Measurements from ENCODE around the gene LRRC23. TPM values are rescaled to one million over a fixed set of nuclear protein-coding genes. Genes with fewer than 3 reads are reported as not detected.

LRRC23 gene
- polyA plus RNA-seq, 10 donors, result 8.4 to 11.7 (median 10.2) TPM

DNA sequence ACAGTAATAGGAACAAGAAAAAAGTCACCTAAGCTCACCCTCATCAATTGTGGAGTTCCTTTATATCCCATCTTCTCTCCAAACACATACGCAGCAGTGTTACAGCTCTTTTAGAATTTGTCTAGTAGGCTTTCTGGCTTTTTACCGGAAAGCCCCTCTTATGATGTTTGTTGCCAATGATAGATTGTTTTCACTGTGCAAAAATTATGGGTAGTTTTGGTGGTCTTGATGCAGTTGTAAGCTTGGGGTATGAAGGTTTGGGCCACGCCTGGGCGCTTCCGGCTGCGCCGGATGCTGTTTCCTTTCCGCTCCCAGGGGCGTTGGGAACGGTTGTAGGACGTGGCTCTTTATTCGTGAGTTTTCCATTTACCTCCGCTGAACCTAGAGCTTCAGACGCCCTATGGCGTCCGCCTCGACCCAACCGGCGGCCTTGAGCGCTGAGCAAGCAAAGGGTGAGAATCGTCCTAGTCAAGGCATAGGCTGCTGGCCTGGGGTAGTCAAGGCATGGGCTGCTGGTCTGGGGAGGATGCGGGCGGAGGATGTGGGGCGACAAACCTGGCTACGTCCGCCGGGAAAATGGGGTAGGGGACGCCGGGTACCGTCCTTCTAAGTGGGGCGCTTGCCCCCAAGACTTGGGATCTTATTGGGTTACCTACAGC, 39.2 kb downstream of the LRRC23 start, which contains the start of the genes C12orf57 and RNU7-1:
Gene C12orf57, plus strand, starts transcription at position 301 of the 659 bp plus-strand sequence. Its CDS starts 100 bp downstream, at position 401.
Gene RNU7-1, plus strand, starts transcription at position 95 of the 659 bp plus-strand sequence.
- DNase-seq, result peak; percentile 94 to 95 (median 94)

DNA sequence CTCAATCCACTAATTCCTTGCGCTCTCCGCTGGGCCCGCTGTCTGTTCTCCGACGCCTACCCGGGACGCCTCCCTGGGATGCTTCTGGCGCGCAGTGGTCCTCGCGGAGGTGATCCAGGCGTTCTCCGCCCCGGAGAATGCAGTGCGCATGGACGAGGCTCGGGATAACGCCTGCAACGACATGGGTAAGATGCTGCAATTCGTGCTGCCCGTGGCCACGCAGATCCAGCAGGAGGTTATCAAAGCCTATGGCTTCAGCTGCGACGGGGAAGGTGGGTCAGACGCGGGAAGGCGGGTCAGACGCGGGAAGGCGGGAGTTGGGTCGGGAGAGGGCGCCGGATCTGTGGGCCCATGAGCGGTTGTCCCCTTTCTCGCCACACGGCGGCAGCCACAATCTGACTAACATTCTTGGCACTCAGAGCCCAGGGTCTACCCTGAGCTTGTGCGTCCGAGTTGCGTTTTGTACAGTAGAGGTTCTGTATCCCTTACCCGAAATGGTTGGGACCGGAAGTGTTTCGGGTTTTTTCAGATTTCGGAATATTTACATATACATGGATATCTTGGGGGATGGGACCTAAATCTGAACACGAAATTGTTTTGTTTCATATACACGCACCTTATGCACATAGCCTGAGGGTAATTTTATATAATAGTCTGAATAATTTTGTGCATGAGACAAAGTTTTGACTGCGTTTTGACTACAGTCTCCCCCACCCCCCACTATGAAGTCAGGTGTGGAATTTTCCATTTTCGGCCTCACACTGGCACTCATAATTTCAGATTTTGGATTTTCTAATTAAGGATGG, 40.0 kb downstream of the LRRC23 start:
- DNase-seq, result peak; percentile 93 to 97 (median 94)

DNA sequence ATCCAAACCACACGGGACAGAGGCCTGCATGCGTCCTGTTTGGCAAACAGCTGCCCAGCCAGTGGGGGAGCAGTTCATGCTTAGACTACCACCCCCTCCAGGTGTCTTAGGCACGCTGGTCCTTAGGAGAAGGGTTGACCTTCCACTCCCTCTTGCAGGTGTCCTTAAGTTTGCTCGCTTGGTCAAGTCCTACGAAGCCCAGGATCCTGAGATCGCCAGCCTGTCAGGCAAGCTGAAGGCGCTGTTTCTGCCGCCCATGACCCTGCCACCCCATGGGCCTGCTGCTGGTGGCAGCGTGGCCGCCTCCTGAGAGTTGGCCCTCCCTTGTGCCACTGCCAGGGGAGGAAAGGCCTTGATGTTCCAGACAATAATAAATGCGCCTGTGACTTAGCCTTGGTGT, 41.0 kb downstream of the LRRC23 start:
- no peak for DNase-seq

DNA sequence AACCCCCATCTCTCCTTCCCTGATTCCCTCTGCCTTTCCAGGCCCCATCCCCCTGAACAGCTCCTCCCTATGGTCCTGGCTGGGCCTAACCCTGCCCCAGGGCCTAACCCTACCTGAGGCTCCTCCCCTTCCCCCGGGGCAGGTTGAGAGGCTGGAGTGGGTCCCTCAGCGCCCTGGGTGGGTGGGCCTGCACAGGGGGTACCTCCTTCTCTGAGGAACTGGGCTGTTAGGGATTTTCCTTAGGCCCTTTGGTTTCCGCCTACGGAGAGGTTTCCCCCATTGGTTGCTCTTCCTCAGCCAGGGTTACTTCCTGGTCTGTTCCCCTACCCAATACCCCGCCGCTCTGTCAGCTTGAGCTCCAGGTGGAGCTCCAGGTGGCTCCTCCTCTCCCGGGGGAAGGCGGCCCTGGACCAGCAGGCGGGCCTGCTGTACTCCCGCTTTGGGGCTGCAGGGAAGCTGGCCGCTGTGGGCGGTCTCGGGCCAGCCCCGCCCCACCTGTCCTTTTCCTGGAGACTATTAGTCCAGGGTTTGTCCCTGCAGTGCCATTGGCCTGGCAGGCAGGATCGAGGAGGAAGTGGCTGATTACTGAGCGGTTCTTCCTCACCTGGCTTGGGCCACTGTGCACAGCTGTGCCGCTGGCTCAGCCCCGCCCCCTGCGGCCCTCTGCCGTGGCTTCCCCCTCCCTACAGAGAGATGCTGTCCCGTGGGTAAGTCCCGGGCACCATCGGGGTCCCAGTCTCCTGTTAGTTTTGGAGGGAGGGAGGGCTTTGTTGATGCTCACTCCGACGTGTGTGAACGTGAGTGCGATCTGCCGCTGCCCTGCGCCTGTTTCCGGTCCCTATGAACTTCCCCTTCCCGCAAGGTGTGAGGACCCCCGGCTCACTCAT, 41.7 kb downstream of the LRRC23 start:
- DNase-seq, result no peak

DNA sequence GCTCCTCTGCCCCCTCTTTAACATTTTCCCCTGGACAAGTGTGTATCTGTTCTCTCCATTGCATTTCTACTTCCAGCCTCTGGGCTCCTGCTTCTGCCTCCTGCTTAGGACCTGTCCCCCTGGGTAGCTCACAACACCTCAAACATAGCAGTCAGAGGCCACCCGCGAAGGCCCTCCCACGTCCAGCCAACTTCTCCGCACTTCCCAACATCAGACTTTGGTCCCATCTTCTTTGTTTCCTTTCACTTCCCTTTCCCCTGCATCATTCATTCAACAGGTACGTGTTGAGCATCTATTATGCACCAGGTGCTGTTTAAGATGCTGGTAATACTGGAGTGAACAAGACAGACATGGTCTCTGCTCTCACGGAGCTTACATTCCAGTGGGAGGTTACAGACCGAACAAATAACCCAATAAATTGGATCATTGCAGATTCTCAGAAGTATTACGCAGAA, 42.3 kb downstream of the LRRC23 start:
- no peak for DNase-seq

DNA sequence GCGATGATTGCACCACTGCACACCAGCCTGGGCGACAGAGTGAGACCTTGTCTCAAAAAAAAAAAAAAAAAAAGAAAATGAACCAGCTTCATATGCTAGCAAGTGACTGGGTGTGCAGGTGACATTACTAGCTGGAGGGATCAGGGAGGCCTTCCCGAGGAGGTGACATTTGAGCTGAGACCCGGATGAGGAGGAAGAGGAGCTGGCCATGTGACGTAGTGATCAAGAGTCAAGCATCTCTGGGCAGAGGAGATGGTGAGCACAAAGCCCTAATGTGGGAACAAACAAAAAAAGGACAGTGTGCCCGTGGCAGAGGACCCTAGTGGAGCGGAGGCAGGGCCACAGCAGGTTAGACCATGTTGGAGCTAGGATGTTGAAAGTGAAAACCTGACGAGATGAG, 43.0 kb downstream of the LRRC23 start:
- DNase-seq, result no peak

DNA sequence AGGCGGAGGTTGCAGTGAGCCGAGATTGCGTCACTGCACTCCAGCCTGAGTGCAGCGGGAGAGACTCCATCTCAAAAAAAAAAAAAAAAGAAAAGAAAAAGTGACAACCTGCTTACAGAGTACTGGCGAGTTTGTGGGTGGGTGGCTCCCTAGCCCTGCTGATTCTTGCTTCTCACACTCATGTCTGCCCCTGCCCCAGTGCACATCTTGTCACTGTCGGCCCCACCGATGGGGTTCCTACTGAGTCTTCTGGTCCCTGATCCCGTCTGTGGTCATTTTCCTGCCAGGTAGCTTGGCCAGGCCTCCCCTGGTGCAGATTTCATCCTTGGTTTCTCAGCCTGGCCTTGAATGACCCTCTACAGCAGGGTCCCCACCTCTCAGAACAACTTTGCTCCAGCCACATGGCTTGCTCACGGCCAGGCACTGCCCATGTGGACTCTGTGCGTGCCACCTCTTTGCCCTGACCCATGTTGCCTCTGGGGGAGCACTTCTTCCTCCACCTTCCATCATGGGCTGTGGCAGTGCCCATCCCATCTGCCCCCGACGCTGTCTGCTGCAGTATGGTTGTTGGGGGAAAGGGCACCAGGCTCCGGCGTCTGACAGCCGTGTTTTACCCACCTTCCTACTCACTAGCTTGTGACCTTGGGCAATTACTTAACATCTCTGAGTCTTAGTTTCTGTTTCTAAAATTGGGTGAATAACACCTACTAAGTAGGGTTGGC, 44.4 kb downstream of the LRRC23 start:
- no peak for DNase-seq

DNA sequence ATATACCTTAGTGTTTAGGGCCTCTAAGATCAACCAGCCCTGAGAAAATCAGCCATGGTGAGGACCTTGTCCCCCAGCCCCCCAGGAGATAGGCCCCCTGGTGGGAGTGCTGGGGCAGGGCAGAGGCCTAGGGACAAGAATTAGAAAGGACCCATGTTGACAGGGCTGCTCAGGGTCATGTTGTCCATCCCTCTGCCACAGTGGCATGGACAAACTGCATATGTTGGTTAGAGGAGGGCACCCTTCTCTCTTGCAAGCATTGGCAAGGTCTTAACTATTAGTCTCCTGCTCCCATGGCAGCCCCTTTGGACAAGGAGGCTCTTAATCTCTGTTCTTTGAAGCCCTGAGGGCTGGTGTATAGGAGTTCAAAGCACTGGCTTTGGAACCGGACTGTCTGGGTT, 45.8 kb downstream of the LRRC23 start:
- DNase-seq, result no peak

DNA sequence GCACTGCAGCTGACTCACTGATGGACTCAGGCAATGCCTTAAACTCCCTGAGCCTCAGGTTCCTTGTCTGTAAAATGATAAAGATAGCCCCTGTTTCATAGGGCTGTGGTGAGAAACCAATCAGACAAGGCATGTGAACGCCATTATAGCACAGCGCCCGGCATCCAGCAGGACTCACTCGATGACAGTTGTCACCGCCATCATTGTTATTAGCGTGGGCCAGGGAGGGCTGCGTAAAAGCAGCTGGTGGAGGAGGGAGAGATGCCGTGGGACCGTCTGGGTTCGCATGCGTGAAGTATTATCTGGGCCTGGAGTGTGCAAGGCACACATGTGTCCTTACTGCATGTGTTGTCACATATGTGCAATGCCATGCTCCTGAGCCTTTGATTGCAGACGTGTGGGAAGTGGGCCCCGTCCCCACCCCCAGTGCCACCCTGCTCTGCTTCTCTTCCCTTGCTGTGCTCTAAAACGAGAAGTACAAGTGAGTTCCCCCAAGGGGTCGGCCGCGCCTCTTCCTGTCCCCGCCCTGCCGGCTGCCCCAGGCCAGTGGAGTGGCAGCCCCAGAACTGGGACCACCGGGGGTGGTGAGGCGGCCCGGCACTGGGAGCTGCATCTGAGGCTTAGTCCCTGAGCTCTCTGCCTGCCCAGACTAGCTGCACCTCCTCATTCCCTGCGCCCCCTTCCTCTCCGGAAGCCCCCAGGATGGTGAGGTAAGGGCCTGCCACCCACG, 46.4 kb downstream of the LRRC23 start, which contains the start of gene PTPN6:
Gene PTPN6, plus strand, starts transcription at position 546 of the 730 bp plus-strand sequence. Its CDS starts 157 bp downstream, at position 703.
- no peak for DNase-seq

DNA sequence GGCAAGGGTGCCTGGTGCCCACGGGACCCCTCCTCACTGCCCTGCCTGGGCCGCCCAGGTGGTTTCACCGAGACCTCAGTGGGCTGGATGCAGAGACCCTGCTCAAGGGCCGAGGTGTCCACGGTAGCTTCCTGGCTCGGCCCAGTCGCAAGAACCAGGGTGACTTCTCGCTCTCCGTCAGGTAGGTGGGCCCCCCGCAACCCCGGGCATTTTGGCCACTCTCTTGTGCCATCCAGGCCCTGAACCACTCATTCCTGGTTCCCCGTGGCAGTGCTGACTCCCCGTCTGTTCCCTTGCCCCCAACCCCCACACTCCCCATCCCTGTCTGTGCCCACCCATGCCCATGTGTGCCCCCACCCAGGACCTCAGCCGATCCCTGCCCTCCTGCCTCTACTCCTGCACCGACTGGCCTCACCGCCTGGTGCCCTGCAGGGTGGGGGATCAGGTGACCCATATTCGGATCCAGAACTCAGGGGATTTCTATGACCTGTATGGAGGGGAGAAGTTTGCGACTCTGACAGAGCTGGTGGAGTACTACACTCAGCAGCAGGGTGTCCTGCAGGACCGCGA, 47.0 kb downstream of the LRRC23 start:
- no peak for DNase-seq

DNA sequence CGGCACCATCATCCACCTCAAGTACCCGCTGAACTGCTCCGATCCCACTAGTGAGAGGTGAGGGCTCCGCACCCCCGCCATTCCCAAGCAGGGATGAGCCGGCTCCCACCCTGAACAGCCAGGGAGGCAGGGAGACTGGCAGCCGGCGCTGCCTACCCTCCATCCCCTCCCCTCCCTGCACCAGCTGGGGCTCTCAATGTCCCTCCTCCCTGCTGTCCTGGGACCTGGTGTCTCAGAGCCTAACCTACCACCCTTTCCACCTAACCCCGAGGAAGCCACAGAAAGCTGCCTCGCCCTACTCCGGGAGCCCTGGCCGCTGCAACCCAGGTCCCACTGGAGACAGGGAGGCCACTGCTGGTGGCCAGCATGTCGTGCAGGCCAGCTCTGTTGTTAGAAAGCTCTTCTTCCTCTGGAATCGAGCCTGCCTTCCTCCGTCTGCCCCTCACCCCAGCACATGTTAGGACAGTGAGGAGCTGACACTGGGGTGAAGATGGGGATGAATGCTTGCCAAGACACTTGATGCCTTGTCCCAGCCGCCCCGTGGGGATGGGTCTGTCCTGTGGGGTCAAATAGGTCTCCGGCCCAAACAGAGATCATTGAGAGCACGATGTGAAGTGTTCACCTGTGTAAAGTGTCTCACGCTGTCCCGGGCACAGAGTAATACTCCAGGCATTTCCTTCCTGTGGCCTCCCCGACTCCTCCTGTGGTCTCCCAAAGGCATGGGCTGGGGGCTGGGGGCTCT, 47.7 kb downstream of the LRRC23 start:
- DNase-seq, result no peak

DNA sequence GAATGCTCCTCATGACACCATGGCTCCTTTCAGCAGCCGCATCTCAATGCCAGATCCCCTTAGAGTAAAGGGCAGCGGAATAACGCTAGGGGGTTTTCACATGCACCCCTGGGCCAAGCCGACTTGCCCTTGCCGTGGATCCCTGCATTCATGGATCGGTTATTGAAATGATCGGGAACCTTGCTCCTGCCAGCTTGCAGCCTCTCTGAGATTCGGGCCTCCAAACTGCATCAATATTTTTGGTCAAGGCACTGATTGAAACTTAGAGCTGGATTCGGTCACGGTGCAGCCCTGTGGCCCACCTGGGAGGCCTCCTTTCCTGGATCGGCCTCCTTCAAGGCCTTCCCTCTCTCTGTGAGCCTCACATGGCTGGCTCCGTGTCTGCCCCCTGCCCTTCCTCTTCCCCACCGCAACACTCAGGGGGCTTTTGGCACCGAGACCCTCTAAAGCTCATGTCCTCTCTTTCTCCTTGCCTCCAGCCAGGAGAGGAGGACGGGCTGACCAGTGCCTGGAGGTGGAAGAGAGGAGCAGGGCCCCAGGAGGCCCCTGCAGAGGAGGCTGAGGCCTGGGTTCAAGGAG, 48.3 kb downstream of the LRRC23 start:
- DNase-seq, result no peak

DNA sequence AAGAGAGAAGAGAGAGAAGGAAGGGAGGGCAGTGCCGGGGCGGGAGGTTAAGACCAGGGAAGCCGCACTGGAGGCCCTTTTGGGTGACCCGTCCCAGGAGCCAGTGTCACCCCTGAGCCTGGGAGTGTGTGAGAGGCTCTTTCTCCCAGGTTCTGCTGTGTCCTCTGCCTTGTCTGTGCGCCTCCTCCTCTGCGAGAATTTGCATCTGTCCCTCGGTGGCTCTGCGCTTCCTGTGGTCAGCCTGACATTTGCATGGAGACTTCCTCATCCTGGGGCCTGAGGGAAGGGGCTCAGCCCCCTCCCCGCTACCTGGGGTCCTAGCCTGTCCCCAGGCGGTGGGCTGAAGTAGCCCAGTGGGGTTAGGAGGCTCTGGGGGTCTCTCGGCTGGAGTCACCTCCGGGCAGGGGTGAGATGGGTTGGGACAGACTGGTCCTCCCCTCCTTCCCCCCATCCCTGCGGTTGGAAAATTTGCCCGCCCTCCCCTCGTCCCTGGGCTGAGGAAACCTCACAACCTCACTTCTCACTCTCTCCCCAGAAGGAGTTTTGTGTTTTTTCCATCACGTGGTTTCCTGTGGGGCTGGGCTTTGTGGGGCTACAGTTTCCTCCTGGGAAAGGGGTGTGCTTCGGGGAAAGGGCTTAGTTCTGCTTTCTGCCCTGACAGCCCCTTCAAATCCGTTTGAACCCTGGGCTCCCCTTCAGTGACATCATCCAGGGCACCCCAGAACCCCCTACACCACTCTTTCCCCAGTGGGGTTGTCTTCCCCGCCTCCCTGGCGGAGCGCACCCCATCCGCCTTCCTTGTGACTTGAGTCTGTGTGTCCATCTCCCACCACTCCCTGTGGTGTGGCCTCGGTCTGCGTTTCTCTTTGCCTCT, 49.1 kb downstream of the LRRC23 start:
- peak; percentile 55 to 88 (median 78) for DNase-seq

DNA sequence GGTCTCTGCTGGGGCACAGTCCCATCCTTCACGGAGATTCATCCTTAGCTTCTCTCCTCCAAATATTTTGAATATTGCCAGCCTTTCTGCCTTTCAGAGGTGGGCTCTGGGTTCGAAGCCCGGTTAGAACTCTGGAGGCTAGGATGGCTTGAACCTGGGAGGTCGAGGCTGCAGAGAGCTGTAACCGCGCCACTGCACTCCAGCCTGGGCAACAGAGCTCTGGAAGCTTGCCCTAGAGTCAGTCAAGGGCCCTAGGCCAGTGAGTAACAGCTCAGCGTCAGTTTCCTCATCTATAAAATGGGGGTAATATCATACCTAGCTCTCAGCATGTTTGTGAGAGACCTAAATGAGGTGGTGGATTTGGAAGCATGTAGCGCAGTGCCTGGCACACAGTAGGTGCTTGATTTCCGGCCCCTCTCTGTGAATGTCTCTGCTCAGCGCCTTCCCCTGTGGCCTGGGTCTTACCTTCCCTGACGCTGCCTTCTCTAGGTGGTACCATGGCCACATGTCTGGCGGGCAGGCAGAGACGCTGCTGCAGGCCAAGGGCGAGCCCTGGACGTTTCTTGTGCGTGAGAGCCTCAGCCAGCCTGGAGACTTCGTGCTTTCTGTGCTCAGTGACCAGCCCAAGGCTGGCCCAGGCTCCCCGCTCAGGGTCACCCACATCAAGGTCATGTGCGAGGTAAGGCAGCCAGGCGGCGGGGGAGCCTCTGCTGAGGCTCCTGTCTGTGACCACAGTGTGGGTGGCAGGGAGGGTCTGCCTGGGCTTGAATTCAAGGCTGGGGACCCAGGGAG, 49.9 kb downstream of the LRRC23 start:
- no peak for DNase-seq

DNA sequence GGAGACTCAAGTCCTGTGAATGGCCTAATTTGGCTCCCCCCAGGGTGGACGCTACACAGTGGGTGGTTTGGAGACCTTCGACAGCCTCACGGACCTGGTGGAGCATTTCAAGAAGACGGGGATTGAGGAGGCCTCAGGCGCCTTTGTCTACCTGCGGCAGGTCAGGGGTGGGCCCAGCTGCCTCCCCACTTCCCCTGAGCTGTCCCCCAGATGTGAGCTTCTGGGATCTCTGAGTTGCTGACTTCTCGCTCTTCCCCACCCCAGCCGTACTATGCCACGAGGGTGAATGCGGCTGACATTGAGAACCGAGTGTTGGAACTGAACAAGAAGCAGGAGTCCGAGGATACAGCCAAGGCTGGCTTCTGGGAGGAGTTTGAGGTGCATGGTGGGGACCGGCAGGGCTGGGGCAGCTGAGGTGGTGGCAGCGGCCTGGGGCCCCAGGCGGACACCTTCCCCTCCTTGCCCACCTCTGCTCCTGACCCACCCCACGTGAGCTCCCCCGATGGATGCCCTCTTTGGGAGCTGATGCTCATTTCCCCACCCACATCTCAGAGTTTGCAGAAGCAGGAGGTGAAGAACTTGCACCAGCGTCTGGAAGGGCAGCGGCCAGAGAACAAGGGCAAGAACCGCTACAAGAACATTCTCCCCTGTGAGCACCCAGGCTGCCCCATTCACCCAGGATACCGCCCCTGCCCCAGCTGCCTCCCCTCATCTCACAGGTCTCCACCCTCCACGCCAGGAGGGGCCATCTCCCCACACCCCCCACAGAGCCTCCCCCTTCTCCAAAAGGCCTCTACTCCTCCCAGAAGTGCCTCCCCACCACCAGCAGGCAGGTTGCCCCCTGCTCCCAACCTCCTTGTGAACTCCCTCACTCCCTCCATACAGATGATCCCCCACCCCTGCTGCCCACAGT, 50.7 kb downstream of the LRRC23 start:
- DNase-seq, result no peak
